K562 (cell line): ENCODE measurements around the gene TNFSF13. TPM values are rescaled to one million over a fixed set of nuclear protein-coding genes. Genes with fewer than 3 reads are reported as not detected.

Experiments
- BACH1 ChIP-seq: fragments of 200-800 bp; sonication (Bioruptor generic); IDR thresholded peaks from 2 replicates; pipeline ENCODE4 v1.6.1; 2016; ENCODE audit warnings: missing genetic modification characterization, missing compliant biosample characterization
- MGA ChIP-seq: fragments of 450-650 bp; IDR thresholded peaks from 2 replicates; pipeline ENCODE4 v1.6.1; 2016; ENCODE audit warnings: mild to moderate bottlenecking, moderate library complexity
- RREB1 ChIP-seq: fragments of 250-450 bp; sonication (Bioruptor Pico); IDR thresholded peaks from 2 replicates; pipeline ENCODE4 v1.4.0; 2020
- SRSF3 ChIP-seq: fragments of 200-400 bp; formaldehyde crosslinking; IDR thresholded peaks from 2 replicates; pipeline ENCODE4 v1.6.1; 2016; ENCODE audit warnings: mild to moderate bottlenecking, low read length, moderate library complexity; ENCODE audit not compliant: insufficient read depth
- TAF15 ChIP-seq: fragments of 200-400 bp; formaldehyde crosslinking; IDR thresholded peaks from 2 replicates; pipeline ENCODE4 v1.6.1; 2017; ENCODE audit warnings: mild to moderate bottlenecking, low read depth, low read length, moderate library complexity
- ZNF431 ChIP-seq: sonication (generic); formaldehyde crosslinking; IDR thresholded peaks from 2 replicates; pipeline ENCODE4 v1.8.0; 2022; ENCODE audit warnings: mild to moderate bottlenecking, missing genetic modification reagents
- ZNF507 ChIP-seq: conservative IDR thresholded peaks from 2 replicates; pipeline ENCODE4 v1.6.1; 2017; ENCODE audit warnings: missing genetic modification characterization, missing compliant biosample characterization
- ZNF511 ChIP-seq: sonication (generic); formaldehyde crosslinking; IDR thresholded peaks from 2 replicates; pipeline ENCODE4 v1.8.0; 2022; ENCODE audit warnings: mild to moderate bottlenecking, missing genetic modification reagents
- polyA plus RNA-seq, 8 experiments: library from polyadenylated mRNA; depleted of rRNA in 4 of 8; stranded (reverse) in 5 of 8; unstranded in 3 of 8; fragments of >200 nt; fragmentation: Nextera tagmentation in 2 of 8; fragmentation: Illumina TruSeq in 1 of 8; extraction: Ambion mirVana in 2 of 8; extraction: Trizol in 1 of 8; gene quantifications; 2 replicates each; pipeline versions ENCODE4 v1.2.1 to v1.2.3, GENCODE V29; 2011 to 2014; ENCODE audit warnings: inconsistent platforms in 1 of 8, missing spikeins in 1 of 8
- total RNA-seq, 7 experiments: library from RNA; depleted of rRNA in 6 of 7; stranded (reverse); fragments of >200 nt in 6 of 7; fragmentation: Illumina TruSeq in 2 of 7; extraction: Trizol in 2 of 7; gene quantifications; 2 replicates each; pipeline versions ENCODE4 v1.2.1 to v1.2.3, GENCODE V29; 2011 to 2021; ENCODE audit warnings: low replicate concordance in 1 of 7

Gene TNFSF13
- total and polyA plus RNA-seq, 9 of the 15 experiments (the other 6 are each of a cell fraction or from before 2014, with no cell fraction given), result 0.04 to 0.51 (median 0.19) TPM; not detected in 1

GRCh38 chr17:7579001-7579833, 20.7 kb downstream of the TNFSF13 start, which contains the start of gene CD68 (continued):
- TF ChIP-seq MGA, result no peak
- TF ChIP-seq ZNF511 (CRISPR knock-in tag), result no peak
- TF ChIP-seq BACH1, result no peak
- no peak for TF ChIP-seq RREB1
- TF ChIP-seq SRSF3, result no peak
- TF ChIP-seq TAF15, result no peak
- no peak for TF ChIP-seq ZNF431
- no peak for TF ChIP-seq ZNF507 (tag)
